ENCODE data around the gene AGTPBP1. TPM values are rescaled to one million over a fixed set of nuclear protein-coding genes. Genes with fewer than 3 reads are reported as not detected.
"Not testable (repeated sequence)": the region's sequence is repeated elsewhere in the genome, so short reads cannot be mapped to it uniquely, and the experiment has no call there.

AGTPBP1 gene
- total RNA-seq: 25.1 to 25.8 TPM (median 25.1 TPM) in 3 replicates
- long read RNA-seq, full-length matches to known transcripts: 42 of 55 reads
- long read RNA-seq, partial matches to known transcripts: 2 of 55 reads
- long read RNA-seq, other reads (novel, unspliced or antisense): 11 of 55 reads

GRCh38 chr9:85741875-85742596 is at the start of gene AGTPBP1:
TSS of gene AGTPBP1 (minus strand) at chr9:85741954. CDS start at chr9:85712533, 29,421 bp downstream.
- DNase-seq (ENCODE audit: low spot score): peak; percentile 96
- H3K36me3 Mint-ChIP-seq (ENCODE audit: low read depth): no peaks in the 10 kb centered on the region
- H3K27me3 Mint-ChIP-seq (ENCODE audit: low read depth): peaks cover 2% of the 10 kb centered on the region
- no peaks in the 10 kb centered on the region for H3K9me3 Mint-ChIP-seq (ENCODE audit: low read depth)
- TF ChIP-seq CTCF (IDR thresholded peaks at IDR 0.05): peak; percentile 55
- H3K4me1 Mint-ChIP-seq (ENCODE audit: low read depth): peaks cover 19% of the 10 kb centered on the region
- H3K4me3 Mint-ChIP-seq (ENCODE audit: unreplicated experiment): peak within 1 kb of the TSS; percentile 88
- H3K27ac Mint-ChIP-seq (ENCODE audit: unreplicated experiment): peak within 1 kb of the TSS; percentile 91

GRCh38 chr9:85786116-85786515 is 44.4 kb upstream of the AGTPBP1 start:
- H3K27me3 Mint-ChIP-seq (ENCODE audit: low read depth); H3K9me3 Mint-ChIP-seq (ENCODE audit: low read depth); H3K36me3 Mint-ChIP-seq (ENCODE audit: low read depth); H3K4me3 Mint-ChIP-seq (ENCODE audit: unreplicated experiment); DNase-seq (ENCODE audit: low spot score); H3K4me1 Mint-ChIP-seq (ENCODE audit: low read depth); H3K27ac Mint-ChIP-seq (ENCODE audit: unreplicated experiment): not testable (repeated sequence)
- peak; percentile 66 for TF ChIP-seq CTCF (IDR thresholded peaks at IDR 0.05)

GRCh38 chr9:85773844-85774243 is 32.1 kb upstream of the AGTPBP1 start:
- H3K36me3 Mint-ChIP-seq (ENCODE audit: low read depth); H3K4me3 Mint-ChIP-seq (ENCODE audit: unreplicated experiment); H3K27ac Mint-ChIP-seq (ENCODE audit: unreplicated experiment); H3K9me3 Mint-ChIP-seq (ENCODE audit: low read depth); DNase-seq (ENCODE audit: low spot score); H3K27me3 Mint-ChIP-seq (ENCODE audit: low read depth); H3K4me1 Mint-ChIP-seq (ENCODE audit: low read depth): not testable (repeated sequence)

GRCh38 chr9:85761802-85762201 is 20.0 kb upstream of the AGTPBP1 start:
- DNase-seq (ENCODE audit: low spot score); H3K9me3 Mint-ChIP-seq (ENCODE audit: low read depth); H3K36me3 Mint-ChIP-seq (ENCODE audit: low read depth); H3K4me3 Mint-ChIP-seq (ENCODE audit: unreplicated experiment); H3K4me1 Mint-ChIP-seq (ENCODE audit: low read depth); H3K27ac Mint-ChIP-seq (ENCODE audit: unreplicated experiment); H3K27me3 Mint-ChIP-seq (ENCODE audit: low read depth): not testable (repeated sequence)

- H3K9me3 Mint-ChIP-seq (ENCODE audit: low read depth); H3K4me1 Mint-ChIP-seq (ENCODE audit: low read depth); H3K36me3 Mint-ChIP-seq (ENCODE audit: low read depth); DNase-seq (ENCODE audit: low spot score); H3K27ac Mint-ChIP-seq (ENCODE audit: unreplicated experiment); H3K4me3 Mint-ChIP-seq (ENCODE audit: unreplicated experiment): not testable (repeated sequence)
- H3K27me3 Mint-ChIP-seq (ENCODE audit: low read depth): peaks cover 11% of the 10 kb centered on the region
Observed at GRCh38 chr9:85757716-85758115, 16.0 kb upstream of the AGTPBP1 start.

GRCh38 chr9:85756216-85756615 is 14.5 kb upstream of the AGTPBP1 start:
- not testable (repeated sequence) for H3K36me3 Mint-ChIP-seq (ENCODE audit: low read depth); H3K27ac Mint-ChIP-seq (ENCODE audit: unreplicated experiment); DNase-seq (ENCODE audit: low spot score); H3K9me3 Mint-ChIP-seq (ENCODE audit: low read depth); H3K4me1 Mint-ChIP-seq (ENCODE audit: low read depth); H3K4me3 Mint-ChIP-seq (ENCODE audit: unreplicated experiment)
- H3K27me3 Mint-ChIP-seq (ENCODE audit: low read depth): peaks cover 11% of the 10 kb centered on the region

GRCh38 chr9:85746309-85746708 is 4.6 kb upstream of the AGTPBP1 start:
- Mint-ChIP-seq H3K27me3 (ENCODE audit: low read depth) (peaks cover 15% of the 10 kb centered on the region), H3K9me3 (ENCODE audit: low read depth) (no peaks in the 10 kb centered on the region), H3K4me3 (ENCODE audit: unreplicated experiment) (no peak overlapping the region), H3K4me1 (ENCODE audit: low read depth) (peaks cover 8% of the 10 kb centered on the region), H3K36me3 (ENCODE audit: low read depth) (no peaks in the 10 kb centered on the region), H3K27ac (ENCODE audit: unreplicated experiment) (no peak overlapping the region)
- no peak for DNase-seq (ENCODE audit: low spot score)
- TF ChIP-seq CTCF (IDR thresholded peaks at IDR 0.05): no peak

All from chondrocyte (in vitro differentiated cells).